DMS 273 (cell line): ENCODE measurements around the gene ANKFY1.

Experiments
- DNase-seq: peaks from one replicate; lab custom pipeline; 2025; ENCODE audit not compliant: unreplicated experiment; lab: John Stamatoyannopoulos, UW

Gene ANKFY1, protein sequence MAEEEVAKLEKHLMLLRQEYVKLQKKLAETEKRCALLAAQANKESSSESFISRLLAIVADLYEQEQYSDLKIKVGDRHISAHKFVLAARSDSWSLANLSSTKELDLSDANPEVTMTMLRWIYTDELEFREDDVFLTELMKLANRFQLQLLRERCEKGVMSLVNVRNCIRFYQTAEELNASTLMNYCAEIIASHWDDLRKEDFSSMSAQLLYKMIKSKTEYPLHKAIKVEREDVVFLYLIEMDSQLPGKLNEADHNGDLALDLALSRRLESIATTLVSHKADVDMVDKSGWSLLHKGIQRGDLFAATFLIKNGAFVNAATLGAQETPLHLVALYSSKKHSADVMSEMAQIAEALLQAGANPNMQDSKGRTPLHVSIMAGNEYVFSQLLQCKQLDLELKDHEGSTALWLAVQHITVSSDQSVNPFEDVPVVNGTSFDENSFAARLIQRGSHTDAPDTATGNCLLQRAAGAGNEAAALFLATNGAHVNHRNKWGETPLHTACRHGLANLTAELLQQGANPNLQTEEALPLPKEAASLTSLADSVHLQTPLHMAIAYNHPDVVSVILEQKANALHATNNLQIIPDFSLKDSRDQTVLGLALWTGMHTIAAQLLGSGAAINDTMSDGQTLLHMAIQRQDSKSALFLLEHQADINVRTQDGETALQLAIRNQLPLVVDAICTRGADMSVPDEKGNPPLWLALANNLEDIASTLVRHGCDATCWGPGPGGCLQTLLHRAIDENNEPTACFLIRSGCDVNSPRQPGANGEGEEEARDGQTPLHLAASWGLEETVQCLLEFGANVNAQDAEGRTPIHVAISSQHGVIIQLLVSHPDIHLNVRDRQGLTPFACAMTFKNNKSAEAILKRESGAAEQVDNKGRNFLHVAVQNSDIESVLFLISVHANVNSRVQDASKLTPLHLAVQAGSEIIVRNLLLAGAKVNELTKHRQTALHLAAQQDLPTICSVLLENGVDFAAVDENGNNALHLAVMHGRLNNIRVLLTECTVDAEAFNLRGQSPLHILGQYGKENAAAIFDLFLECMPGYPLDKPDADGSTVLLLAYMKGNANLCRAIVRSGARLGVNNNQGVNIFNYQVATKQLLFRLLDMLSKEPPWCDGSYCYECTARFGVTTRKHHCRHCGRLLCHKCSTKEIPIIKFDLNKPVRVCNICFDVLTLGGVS

GRCh38 chr17:4263282-4264215 is at the start of gene ANKFY1:
TSS of gene ANKFY1 (minus strand) at chr17:4263979. CDS start at chr17:4263941, 38 bp downstream.
- DNase-seq, result peak; percentile 96

DNA sequence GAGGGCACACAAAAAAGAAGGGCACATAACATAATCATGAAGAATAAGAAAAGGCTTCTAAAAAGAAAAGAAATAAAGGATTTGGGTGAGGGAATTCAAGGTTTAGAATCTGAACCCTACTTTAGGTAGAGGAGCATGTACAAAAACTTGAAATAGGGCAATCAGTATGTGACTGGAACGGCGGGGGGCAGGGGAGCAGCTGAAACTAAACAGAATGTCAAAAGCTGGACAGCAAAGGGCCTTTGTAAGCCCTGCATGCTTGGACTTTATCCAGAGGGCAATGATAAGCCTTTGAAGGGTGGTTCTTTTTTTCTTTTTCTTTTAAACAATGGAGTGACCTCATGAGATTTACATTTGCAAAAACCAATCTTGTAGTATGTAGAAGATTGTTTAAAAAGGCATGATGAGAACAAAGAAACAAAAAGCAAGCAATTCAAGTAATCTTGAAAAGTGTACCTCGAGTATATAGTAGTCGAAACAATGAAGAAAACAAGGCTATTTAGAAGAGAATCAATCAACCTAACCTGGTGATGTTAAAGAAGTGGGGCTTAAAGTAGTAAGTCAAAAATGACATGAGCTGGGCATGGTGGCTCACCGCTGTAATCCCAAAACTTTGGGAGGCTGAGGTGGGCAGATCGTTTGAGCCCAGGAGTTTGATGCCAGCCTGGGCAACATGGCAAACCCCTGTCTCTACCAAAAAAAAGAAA is 46.7 kb upstream of the ANKFY1 start:
- DNase-seq, result no peak

DNA sequence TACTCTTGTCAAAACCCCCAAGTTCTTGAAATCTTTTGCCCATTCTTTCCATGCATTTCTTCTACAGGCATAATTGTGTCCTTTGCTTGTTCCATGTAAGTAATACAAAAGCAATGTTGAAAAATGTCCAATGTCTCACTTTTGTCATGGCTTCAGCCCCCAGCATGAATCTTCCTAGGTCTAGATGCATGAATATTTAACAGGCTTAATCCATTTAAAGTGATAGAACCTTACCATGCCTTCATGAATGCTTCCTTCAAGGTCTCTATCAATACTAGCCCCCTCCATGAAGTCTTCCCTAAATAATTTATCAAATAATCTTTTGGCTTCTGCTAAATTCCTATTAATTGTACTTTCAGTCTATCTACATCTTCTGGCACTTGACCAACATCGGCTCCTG is 46.1 kb upstream of the ANKFY1 start:
- no peak for DNase-seq

DNA sequence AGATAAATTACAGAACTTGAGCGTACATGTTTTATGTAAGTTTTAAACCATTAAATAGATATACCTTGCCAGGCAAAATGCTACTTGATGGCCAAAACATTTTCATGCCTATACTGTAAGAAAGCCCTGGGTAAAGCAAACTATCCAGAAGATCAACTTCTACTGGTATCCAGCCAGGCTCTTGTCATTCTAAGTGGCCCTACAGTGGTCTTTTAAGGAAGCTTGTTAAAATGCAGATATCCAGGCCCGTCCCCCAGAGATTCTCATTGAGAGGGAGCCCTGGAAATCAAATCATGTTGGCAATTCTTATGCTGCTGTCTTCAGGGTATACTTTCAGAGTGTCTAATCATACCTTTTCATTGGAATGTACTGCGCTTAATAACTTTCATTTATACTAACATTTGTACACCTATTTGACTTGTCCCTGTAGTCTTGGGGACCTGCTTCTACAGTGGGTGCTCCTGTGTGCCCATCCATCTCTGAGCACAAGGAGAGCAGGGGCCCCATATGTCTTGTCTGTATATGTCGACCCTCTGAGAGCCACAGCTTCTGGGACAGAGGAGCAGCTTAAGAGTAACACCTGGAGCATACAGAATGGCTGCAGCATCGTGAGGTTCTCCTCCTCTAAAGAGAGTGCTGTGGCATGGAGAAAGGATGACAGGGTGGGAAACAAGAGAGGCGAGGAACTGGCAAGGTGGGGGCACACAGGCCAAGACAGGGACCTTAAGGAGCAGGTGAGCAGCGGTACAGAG is 43.6 kb upstream of the ANKFY1 start:
- DNase-seq, result no peak

DNA sequence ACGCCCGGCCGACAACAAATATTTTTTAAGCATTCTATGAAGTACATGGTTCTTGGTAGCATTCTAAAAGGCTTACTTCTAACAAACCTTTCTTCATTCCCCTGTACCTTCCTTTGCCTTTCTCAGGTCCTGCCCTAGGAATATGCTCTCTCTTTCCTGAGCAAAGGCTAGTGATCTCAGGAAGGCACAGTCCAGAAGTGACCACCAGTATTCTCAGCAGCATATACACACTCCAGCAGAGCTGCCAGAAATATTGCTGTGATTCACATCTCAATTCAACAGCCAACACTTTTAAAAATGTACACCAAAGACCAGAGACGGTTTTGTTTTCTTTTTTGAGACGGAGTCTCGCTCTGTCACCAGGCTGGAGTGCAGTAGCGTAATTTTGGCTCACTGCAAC is 41.4 kb upstream of the ANKFY1 start:
- DNase-seq, result no peak

- DNase-seq, result peak; percentile 59
Measured at GRCh38 chr17:4304417-4305027, 40.7 kb upstream of the ANKFY1 start.

- DNase-seq, result no peak
Measured at GRCh38 chr17:4301066-4301465, 37.3 kb upstream of the ANKFY1 start.

DNA sequence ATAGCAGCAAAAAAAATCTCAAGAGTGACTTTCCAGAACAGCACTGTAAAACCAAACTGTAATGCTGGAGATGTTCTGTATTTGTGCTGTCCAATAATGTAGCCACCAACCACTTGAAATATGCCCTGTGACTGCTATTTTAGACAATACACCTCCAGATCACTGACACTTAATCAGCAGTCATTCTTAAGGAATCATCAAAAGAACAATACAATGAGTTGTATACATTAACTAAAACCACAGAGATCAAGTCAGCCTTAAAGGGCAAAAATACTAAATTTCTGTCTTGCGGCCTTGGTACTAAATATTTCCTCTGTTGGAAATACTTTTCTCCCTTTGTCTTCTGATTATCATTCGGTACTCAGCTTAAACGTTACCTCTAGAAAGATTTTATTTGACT is 33.6 kb upstream of the ANKFY1 start:
- DNase-seq, result no peak

DNA sequence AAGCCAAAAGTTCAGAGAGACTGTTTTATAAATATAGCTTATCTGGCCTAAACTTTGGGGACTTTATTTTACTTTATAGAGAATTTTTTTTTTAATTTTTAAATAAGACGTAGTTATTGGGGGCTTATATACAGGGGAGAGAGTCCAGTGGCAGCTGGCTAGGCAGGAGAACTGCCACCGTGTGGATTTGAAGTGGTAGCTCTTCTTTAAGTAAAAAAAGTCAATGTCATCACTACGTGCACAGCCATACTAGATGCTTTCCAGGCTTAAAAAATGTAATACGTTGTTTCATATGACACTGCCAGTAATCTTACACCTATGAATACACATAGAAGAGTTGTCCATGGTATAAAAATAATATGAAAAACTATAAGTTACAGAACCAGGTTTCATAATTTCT is 31.9 kb upstream of the ANKFY1 start:
- DNase-seq, result no peak

- DNase-seq, result no peak
Measured at GRCh38 chr17:4293572-4293971, 29.8 kb upstream of the ANKFY1 start.

DNA sequence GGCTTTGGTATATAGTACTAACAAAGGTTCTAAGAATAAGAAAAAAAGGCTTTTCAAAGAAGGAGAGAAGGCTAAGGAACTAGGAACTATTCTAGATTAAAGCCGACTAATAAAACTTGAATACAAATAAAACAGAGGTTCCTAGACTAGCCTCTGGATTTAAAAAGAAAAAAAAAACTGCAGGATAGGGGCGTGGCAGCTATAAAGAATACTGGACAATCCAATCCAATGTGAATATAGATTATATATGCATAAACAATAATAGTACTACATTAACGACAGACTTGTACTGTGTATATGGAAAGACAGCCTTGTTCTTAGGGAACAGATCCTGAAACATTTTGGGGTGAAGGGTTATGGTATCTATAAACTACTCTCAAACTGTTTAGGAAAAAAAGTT is 23.9 kb upstream of the ANKFY1 start:
- no peak for DNase-seq

DNA sequence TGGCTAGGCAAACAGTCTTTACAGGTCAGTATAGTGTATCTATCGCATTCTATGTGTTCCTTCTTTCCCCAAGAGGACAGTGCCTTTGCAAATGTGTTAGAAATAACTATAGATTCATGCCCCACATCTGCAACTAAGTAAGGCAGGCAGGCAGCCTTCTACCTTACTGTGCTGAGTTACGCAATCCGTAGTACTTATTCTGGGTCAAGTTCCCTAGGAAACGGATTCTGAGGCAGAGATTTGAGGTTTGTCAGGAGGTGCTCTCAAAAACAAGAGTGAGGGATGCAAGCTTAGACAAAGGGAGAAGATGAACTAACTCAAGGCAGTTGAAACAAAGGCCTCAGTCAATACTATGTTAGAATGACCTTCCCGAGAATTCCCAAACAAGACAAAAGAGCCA is 12.7 kb upstream of the ANKFY1 start:
- no peak for DNase-seq

GRCh38 chr17:4272972-4273368 is 9.2 kb upstream of the ANKFY1 start:
- DNase-seq, result no peak

DNA sequence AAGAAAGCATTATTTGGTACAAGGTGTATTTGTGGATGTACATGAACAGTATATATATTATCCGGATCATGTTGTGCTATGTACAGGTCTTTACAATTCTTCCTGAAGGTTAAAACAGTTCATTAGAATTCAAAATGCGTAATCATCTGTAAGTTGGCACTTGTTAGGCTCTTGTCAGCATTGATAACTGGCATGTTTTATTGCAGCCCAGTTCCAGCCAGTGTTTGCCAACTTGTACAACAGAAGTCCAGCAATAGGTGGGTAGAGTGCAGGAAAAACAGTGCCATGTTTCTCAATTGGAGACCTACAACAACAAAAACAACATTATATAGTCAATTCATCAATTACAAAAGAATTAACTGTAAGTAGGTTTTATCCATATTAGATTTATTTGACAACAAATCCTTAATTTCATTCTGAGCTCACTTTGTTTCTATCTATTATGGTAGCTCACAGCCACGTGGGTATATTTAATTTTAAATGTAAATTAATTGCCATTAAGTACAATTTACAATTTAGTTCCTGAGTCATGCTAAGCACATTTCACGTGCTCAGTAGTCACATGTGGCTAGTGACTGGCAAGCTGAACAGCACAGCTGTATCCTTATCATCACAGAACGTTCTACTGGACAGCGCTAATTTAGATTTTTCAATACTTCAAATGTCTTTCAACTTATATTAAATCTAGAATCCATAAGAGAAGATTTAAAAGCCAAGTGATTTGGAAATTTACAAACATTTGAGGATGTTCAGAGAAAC is 8.6 kb upstream of the ANKFY1 start:
- DNase-seq, result no peak

- DNase-seq, result no peak
Measured at GRCh38 chr17:4270736-4271135, 7.0 kb upstream of the ANKFY1 start.

- DNase-seq, result no peak
Measured at GRCh38 chr17:4269915-4270314, 6.1 kb upstream of the ANKFY1 start.

DNA sequence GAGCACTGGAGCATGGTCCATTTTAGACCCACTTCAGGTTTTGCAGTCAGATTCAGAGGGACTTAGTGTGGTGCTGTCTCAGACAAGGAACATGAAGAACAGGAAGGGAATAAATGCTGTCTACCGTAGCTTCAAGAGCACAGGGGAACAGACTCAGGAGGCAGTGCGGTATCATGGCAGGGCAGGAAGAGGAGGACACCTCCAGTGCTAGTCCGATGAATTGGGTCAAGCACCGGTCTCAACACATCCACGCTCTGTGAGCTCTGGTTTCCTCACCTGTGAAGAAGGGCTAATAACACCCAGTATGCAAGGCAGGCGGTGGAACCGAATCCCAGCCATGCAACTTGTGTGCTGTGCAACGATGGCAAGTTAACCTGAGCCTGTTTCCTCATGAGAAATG is 3.6 kb upstream of the ANKFY1 start:
- no peak for DNase-seq

GRCh38 chr17:4266550-4266949 is 2.8 kb upstream of the ANKFY1 start:
- no peak for DNase-seq
